ENCODE data around the gene PIMREG. TPM values are rescaled to one million over a fixed set of nuclear protein-coding genes. Genes with fewer than 3 reads are reported as not detected.

The PIMREG gene
- total RNA-seq (10.3 and 70.6 TPM in 2 replicates), polyA plus RNA-seq (11.3 and 65.2 TPM in 2 replicates)

- Histone ChIP-seq H3K9me3 (ENCODE audit: low read depth) (no peaks in the 10 kb centered on the region), H3K27ac (peak within 1 kb of the TSS; percentile 16), H3K4me1 (ENCODE audit: low read depth) (no peaks in the 10 kb centered on the region), H3K4me3 (peak within 1 kb of the TSS; percentile 38), H3K36me3 (no peaks in the 10 kb centered on the region), H3K27me3 (no peaks in the 10 kb centered on the region)
- no peak for TF ChIP-seq CTCF (IDR thresholded peaks at IDR 0.05; ENCODE audit: low read depth, low read length)
- DNase-seq (ENCODE audit: low read depth in 1 of 2, low spot score in 1 of 2) = peak; percentile 96 to 98
These were observed at the start of gene PIMREG for GRCh38 chr17:6443692-6444570. Gene PIMREG, plus strand, starts transcription at chr17:6444455. Its CDS starts 656 bp downstream, at chr17:6445111.

GRCh38 chr17:6398955-6399354 is 45.3 kb upstream of the PIMREG start:
- DNase-seq (ENCODE audit: low read depth in 1 of 2, low spot score in 1 of 2) = no peak
- no peaks in the 10 kb centered on the region for H3K4me1 ChIP-seq (ENCODE audit: low read depth)
- no peaks in the 10 kb centered on the region for H3K9me3 ChIP-seq (ENCODE audit: low read depth)
- H3K27ac ChIP-seq = no peak overlapping the region
- no peak for TF ChIP-seq CTCF (IDR thresholded peaks at IDR 0.05; ENCODE audit: low read depth, low read length)
- no peaks in the 10 kb centered on the region for H3K36me3 ChIP-seq
- H3K27me3 ChIP-seq = no peaks in the 10 kb centered on the region
- no peak overlapping the region for H3K4me3 ChIP-seq

- Histone ChIP-seq H3K4me3 (no peak overlapping the region), H3K9me3 (ENCODE audit: low read depth) (no peaks in the 10 kb centered on the region), H3K27ac (no peak overlapping the region), H3K27me3 (no peaks in the 10 kb centered on the region), H3K36me3 (no peaks in the 10 kb centered on the region), H3K4me1 (ENCODE audit: low read depth) (no peaks in the 10 kb centered on the region)
- no peak for TF ChIP-seq CTCF (IDR thresholded peaks at IDR 0.05; ENCODE audit: low read depth, low read length)
- DNase-seq (ENCODE audit: low read depth in 1 of 2, low spot score in 1 of 2) = no peak
These were observed 42.0 kb upstream of the PIMREG start for GRCh38 chr17:6402258-6402657.

GRCh38 chr17:6408276-6408675 is 36.0 kb upstream of the PIMREG start:
- no peaks in the 10 kb centered on the region for H3K27me3 ChIP-seq
- H3K36me3 ChIP-seq = no peaks in the 10 kb centered on the region
- no peaks in the 10 kb centered on the region for H3K9me3 ChIP-seq (ENCODE audit: low read depth)
- H3K4me1 ChIP-seq (ENCODE audit: low read depth) = no peaks in the 10 kb centered on the region
- no peak overlapping the region for H3K27ac ChIP-seq
- DNase-seq (ENCODE audit: low read depth in 1 of 2, low spot score in 1 of 2) = no peak
- H3K4me3 ChIP-seq = no peak overlapping the region
- no peak for TF ChIP-seq CTCF (IDR thresholded peaks at IDR 0.05; ENCODE audit: low read depth, low read length)

- Histone ChIP-seq H3K27me3 (no peaks in the 10 kb centered on the region), H3K27ac (no peak overlapping the region)
These were observed 35.5 kb upstream of the PIMREG start for GRCh38 chr17:6408735-6409134.

More at GRCh38 chr17:6408735-6409134, 35.5 kb upstream of the PIMREG start:
- Histone ChIP-seq H3K4me1 (ENCODE audit: low read depth) (no peaks in the 10 kb centered on the region), H3K36me3 (no peaks in the 10 kb centered on the region), H3K9me3 (ENCODE audit: low read depth) (no peaks in the 10 kb centered on the region), H3K4me3 (no peak overlapping the region)
- TF ChIP-seq CTCF (IDR thresholded peaks at IDR 0.05; ENCODE audit: low read depth, low read length) = no peak
- no peak for DNase-seq (ENCODE audit: low read depth in 1 of 2, low spot score in 1 of 2)

Measured in cardiac muscle cell (in vitro differentiated cells and primary cell).